Erythroblast (primary cell): ENCODE data around the gene NKD2.

Experiments
- GATA1 ChIP-seq: IDR thresholded peaks from 2 replicates; pipeline ENCODE4 v1.6.1; 2011; ENCODE audit warnings: low read depth, mild to moderate bottlenecking, control low read depth, low read length, moderate library complexity
- POLR2A ChIP-seq: IDR thresholded peaks from 2 replicates; pipeline ENCODE4 v1.6.1; 2011; ENCODE audit warnings: mild to moderate bottlenecking, low read length

DNA sequence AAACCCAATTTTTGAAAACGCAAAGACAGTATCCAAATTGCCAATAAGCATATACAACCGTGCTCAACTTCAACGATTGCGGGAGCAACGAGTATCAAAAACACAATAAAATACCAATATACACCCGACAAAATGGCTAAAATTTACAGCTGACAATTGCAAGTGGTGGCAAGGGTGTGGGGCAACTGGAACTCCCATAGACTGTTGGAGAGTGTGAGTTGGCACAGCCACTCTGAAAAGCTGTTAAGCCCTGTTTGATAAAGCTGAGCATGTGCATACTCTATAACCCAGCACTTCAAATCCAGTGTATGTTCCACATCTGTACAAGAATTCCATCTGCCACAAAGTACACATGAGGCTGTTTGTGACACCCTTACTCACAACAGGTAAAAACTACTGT, 20.3 kb upstream of the NKD2 start:
- TF ChIP-seq POLR2A (no peak), GATA1 (no peak)
